Neural cell (in vitro differentiated cells): ENCODE data around the gene ANKRD34B. TPM values are rescaled to one million over a fixed set of nuclear protein-coding genes. Genes with fewer than 3 reads are reported as not detected.

Experiments
- H2AFZ ChIP-seq: fragments of 200-600, 300-800 bp; sonication (generic), shearing (Covaris generic); 2 replicates; pipeline ENCODE4 v1.6.0; 2014; ENCODE audit warnings: low read depth, mild to moderate bottlenecking, antibody characterized with exemption, low read length, moderate library complexity
- H3F3A ChIP-seq: fragments of 200-600 bp; shearing (Covaris generic); 2 replicates; pipeline ENCODE4 v1.6.1; 2016; ENCODE audit warnings: mild to moderate bottlenecking, moderate library complexity, mixed read lengths, antibody characterized with exemption, low read length; ENCODE audit not compliant: insufficient read depth, poor library complexity, severe bottlenecking
- H3K27ac ChIP-seq: fragments of 200-600, 300-800 bp; sonication (generic), shearing (Covaris generic); 2 replicates; pipeline ENCODE4 v1.5.1; 2014; ENCODE audit warnings: mild to moderate bottlenecking, low read length, moderate library complexity
- H3K27me3 ChIP-seq: fragments of 300-800, 200-600 bp; sonication (generic), shearing (Covaris generic); 2 replicates; pipeline ENCODE4 v1.6.0; 2014; ENCODE audit warnings: mild to moderate bottlenecking, low read depth, low read length, moderate library complexity; ENCODE audit not compliant: insufficient read depth
- H3K36me3 ChIP-seq: fragments of 300-800, 200-600 bp; sonication (generic), shearing (Covaris generic); 2 replicates; pipeline ENCODE4 v1.5.1; 2014; ENCODE audit warnings: mild to moderate bottlenecking, antibody characterized with exemption, low read length, moderate library complexity; ENCODE audit not compliant: insufficient read depth
- H3K4me2 ChIP-seq: fragments of 300-800, 200-600 bp; sonication (generic), shearing (Covaris generic); 2 replicates; pipeline ENCODE4 v1.6.0; 2014; ENCODE audit warnings: mild to moderate bottlenecking, low read length
- H3K4me3 ChIP-seq: fragments of 300-800, 200-600 bp; sonication (generic), shearing (Covaris generic); 2 replicates; pipeline ENCODE4 v1.5.1; 2014; ENCODE audit warnings: mild to moderate bottlenecking, low read length, moderate library complexity
- H3K79me2 ChIP-seq: fragments of 200-600 bp; shearing (Covaris generic); replicated peaks from 2 replicates; pipeline ENCODE4 v1.6.0; 2014; ENCODE audit warnings: mild to moderate bottlenecking, low read length, moderate library complexity; ENCODE audit not compliant: insufficient read depth
- H3K9ac ChIP-seq: fragments of 300-800, 200-600 bp; sonication (generic), shearing (Covaris generic); 2 replicates; pipeline ENCODE4 v1.6.1; 2016; ENCODE audit warnings: mild to moderate bottlenecking, low read length, mixed read lengths
- H3K9me2 ChIP-seq: fragments of 200-600 bp; shearing (Covaris generic); 2 replicates; pipeline ENCODE4 v1.6.1; 2016; ENCODE audit warnings: mild to moderate bottlenecking, low read length, mixed read lengths; ENCODE audit not compliant: insufficient read depth
- H3K9me3 ChIP-seq: fragments of 200-600, 300-800 bp; sonication (generic), shearing (Covaris generic); 2 replicates; pipeline ENCODE4 v1.6.1; 2016; ENCODE audit warnings: mild to moderate bottlenecking, mixed run types, low read length, moderate library complexity, mixed read lengths
- H4K20me1 ChIP-seq: fragments of 200-600 bp; shearing (Covaris generic); 2 replicates; pipeline ENCODE4 v1.6.1; 2016; ENCODE audit warnings: mild to moderate bottlenecking, mixed run types; ENCODE audit not compliant: insufficient read depth
- EP300 ChIP-seq: fragments of 450-650 bp; conservative IDR thresholded peaks from 2 replicates; pipeline ENCODE4 v1.6.1; 2014; ENCODE audit warnings: antibody characterized with exemption, mild to moderate bottlenecking, moderate library complexity; ENCODE audit not compliant: poor library complexity, severe bottlenecking
- EZH2 ChIP-seq: fragments of 200-600, 300-800 bp; shearing (Covaris generic), sonication (generic); IDR thresholded peaks from 2 replicates; pipeline ENCODE4 v1.6.1; 2014; ENCODE audit warnings: antibody characterized with exemption, low read length, borderline replicate concordance, mild to moderate bottlenecking; ENCODE audit not compliant: insufficient read depth, poor library complexity, severe bottlenecking
- MXI1 ChIP-seq: fragments of 450-650 bp; conservative IDR thresholded peaks from 2 replicates; pipeline ENCODE4 v1.6.1; 2014; ENCODE audit warnings: antibody characterized with exemption, mild to moderate bottlenecking; ENCODE audit not compliant: poor library complexity, severe bottlenecking
- POLR2AphosphoS5 ChIP-seq: IDR thresholded peaks from 2 replicates; pipeline ENCODE4 v1.6.1; 2012
- RAD21 ChIP-seq: fragments of 450-650 bp; conservative IDR thresholded peaks from 2 replicates; pipeline ENCODE4 v1.6.1; 2014; ENCODE audit warnings: antibody characterized with exemption, mild to moderate bottlenecking, moderate library complexity
- SMC3 ChIP-seq: fragments of 450-650 bp; conservative IDR thresholded peaks from 2 replicates; pipeline ENCODE4 v1.6.1; 2014; ENCODE audit warnings: antibody characterized with exemption, mild to moderate bottlenecking, moderate library complexity; ENCODE audit not compliant: poor library complexity
- TAF1 ChIP-seq: IDR thresholded peaks from 2 replicates; pipeline ENCODE4 v1.6.1; 2012; ENCODE audit warnings: low read depth
- polyA plus RNA-seq: library from polyadenylated mRNA; depleted of rRNA; stranded (reverse); fragments of >200 nt; gene quantifications from 2 replicates; pipeline ENCODE4 v1.2.3, GENCODE V29; 2014
- TF ChIP-seq, protein P1 (sequence below): fragments of 450-650 bp; IDR thresholded peaks from 2 replicates; pipeline ENCODE4 v1.5.1; 2014; ENCODE audit warnings: antibody characterized with exemption, mild to moderate bottlenecking, moderate library complexity; ENCODE audit not compliant: poor library complexity, severe bottlenecking
- TF ChIP-seq, protein P2 (sequence below): IDR thresholded peaks from 2 replicates; pipeline ENCODE4 v1.6.1; 2012; ENCODE audit warnings: borderline replicate concordance

ANKRD34B gene
- polyA plus RNA-seq, 1 donor from 2014 or later: 0.32 TPM

DNA sequence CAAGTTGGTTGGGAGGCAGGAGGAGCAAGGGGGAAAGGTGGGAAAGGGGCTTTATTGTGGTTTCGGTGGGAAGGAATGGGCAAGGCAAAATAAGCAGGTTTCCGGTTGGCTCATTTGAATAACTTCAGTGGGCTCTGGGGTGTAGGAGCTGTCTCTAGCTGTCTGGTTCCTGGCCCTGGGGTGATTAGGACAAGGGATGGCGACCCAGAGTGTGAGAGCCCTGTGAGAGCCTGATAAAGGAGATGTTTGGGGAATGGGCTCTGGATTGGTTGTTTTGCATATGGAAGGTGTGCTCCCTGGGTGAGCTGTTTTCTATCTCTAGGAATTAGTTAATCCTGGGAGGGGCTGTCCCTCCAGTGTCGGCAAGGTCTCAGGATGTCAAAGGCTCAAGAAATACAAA is 15.4 kb downstream of the ANKRD34B start:
- no peaks in the 10 kb centered on the region for H3K79me2 ChIP-seq
- H3K27ac ChIP-seq: no peak overlapping the region
- no peak overlapping the region for H3K4me3 ChIP-seq
- no peaks in the 10 kb centered on the region for H3K9me2 ChIP-seq
- H3K9ac ChIP-seq: no peak overlapping the region
- TF ChIP-seq EP300 (no peak), TAF1 (no peak), RAD21 (no peak), EZH2 (no peak), MXI1 (no peak), POLR2AphosphoS5 (no peak), SMC3 (no peak)
- TF ChIP-seq, protein P1, sequence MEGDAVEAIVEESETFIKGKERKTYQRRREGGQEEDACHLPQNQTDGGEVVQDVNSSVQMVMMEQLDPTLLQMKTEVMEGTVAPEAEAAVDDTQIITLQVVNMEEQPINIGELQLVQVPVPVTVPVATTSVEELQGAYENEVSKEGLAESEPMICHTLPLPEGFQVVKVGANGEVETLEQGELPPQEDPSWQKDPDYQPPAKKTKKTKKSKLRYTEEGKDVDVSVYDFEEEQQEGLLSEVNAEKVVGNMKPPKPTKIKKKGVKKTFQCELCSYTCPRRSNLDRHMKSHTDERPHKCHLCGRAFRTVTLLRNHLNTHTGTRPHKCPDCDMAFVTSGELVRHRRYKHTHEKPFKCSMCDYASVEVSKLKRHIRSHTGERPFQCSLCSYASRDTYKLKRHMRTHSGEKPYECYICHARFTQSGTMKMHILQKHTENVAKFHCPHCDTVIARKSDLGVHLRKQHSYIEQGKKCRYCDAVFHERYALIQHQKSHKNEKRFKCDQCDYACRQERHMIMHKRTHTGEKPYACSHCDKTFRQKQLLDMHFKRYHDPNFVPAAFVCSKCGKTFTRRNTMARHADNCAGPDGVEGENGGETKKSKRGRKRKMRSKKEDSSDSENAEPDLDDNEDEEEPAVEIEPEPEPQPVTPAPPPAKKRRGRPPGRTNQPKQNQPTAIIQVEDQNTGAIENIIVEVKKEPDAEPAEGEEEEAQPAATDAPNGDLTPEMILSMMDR: no peak
- TF ChIP-seq, protein P2, sequence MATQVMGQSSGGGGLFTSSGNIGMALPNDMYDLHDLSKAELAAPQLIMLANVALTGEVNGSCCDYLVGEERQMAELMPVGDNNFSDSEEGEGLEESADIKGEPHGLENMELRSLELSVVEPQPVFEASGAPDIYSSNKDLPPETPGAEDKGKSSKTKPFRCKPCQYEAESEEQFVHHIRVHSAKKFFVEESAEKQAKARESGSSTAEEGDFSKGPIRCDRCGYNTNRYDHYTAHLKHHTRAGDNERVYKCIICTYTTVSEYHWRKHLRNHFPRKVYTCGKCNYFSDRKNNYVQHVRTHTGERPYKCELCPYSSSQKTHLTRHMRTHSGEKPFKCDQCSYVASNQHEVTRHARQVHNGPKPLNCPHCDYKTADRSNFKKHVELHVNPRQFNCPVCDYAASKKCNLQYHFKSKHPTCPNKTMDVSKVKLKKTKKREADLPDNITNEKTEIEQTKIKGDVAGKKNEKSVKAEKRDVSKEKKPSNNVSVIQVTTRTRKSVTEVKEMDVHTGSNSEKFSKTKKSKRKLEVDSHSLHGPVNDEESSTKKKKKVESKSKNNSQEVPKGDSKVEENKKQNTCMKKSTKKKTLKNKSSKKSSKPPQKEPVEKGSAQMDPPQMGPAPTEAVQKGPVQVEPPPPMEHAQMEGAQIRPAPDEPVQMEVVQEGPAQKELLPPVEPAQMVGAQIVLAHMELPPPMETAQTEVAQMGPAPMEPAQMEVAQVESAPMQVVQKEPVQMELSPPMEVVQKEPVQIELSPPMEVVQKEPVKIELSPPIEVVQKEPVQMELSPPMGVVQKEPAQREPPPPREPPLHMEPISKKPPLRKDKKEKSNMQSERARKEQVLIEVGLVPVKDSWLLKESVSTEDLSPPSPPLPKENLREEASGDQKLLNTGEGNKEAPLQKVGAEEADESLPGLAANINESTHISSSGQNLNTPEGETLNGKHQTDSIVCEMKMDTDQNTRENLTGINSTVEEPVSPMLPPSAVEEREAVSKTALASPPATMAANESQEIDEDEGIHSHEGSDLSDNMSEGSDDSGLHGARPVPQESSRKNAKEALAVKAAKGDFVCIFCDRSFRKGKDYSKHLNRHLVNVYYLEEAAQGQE: no peak
- no peaks in the 10 kb centered on the region for H3K9me3 ChIP-seq
- no peak overlapping the region for H2AFZ ChIP-seq
- no peaks in the 10 kb centered on the region for H3F3A ChIP-seq
- no peak overlapping the region for H3K4me2 ChIP-seq
- H3K27me3 ChIP-seq: no peaks in the 10 kb centered on the region
- no peaks in the 10 kb centered on the region for H4K20me1 ChIP-seq
- H3K36me3 ChIP-seq: no peaks in the 10 kb centered on the region

DNA sequence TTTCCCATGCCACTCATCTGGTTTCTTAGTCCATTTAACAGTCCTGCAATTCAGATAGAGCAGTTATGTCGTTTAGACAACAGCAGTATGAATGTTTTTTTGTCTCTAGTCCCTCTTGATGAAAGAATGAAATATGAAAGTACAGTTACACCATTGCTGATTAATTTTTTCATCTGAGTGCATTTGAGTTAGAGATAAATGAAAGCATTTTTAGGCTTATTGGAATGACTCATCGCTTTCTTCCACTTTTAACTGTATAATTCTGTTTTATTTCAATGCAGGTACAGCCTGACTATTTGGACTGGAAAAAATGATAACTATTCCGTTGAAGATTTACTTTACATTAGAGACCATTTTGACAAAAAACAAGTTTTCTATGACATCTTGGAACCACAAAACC is 28.7 kb downstream of the ANKRD34B start:
- H3K9ac ChIP-seq: no peak overlapping the region
- no peaks in the 10 kb centered on the region for H3K79me2 ChIP-seq
- no peak overlapping the region for H3K27ac ChIP-seq
- H3K9me2 ChIP-seq: no peaks in the 10 kb centered on the region
- no peak overlapping the region for H3K4me3 ChIP-seq
- no peaks in the 10 kb centered on the region for H3K27me3 ChIP-seq
- H3K4me2 ChIP-seq: no peak overlapping the region
- TF ChIP-seq EZH2 (no peak), RAD21 (no peak), POLR2AphosphoS5 (no peak), SMC3 (no peak), MXI1 (no peak), TAF1 (no peak), EP300 (no peak)
- TF ChIP-seq, protein P1: no peak
- TF ChIP-seq, protein P2: no peak
- no peak overlapping the region for H2AFZ ChIP-seq
- H4K20me1 ChIP-seq: no peaks in the 10 kb centered on the region
- H3K36me3 ChIP-seq: no peaks in the 10 kb centered on the region
- no peaks in the 10 kb centered on the region for H3F3A ChIP-seq
- no peaks in the 10 kb centered on the region for H3K9me3 ChIP-seq
